Peyer's patch (tissue), 4 donors: Measurements from ENCODE around the gene SHISA2. TPM values are rescaled to one million over a fixed set of nuclear protein-coding genes. Genes with fewer than 3 reads are reported as not detected.

Source experiments
- DNase-seq, 3 donors: peaks; one replicate each; pipeline ENCODE4 v3.0.0-alpha.2; 2017 to 2019
- H3K27ac ChIP-seq, 4 donors: fragments of 200-600 bp; sonication (generic); one replicate each; pipeline ENCODE4 v1.5.1; 2016 to 2019
- H3K27me3 ChIP-seq, 2 donors: fragments of 200-600 bp; sonication (generic); one replicate each; pipeline ENCODE4 v1.5.1; 2019
- H3K36me3 ChIP-seq, 3 donors: fragments of 200-600 bp; sonication (generic); one replicate each; pipeline ENCODE4 v1.5.1; 2016 to 2019
- H3K4me1 ChIP-seq, 4 donors: fragments of 200-600 bp; sonication (generic); one replicate each; pipeline ENCODE4 v1.5.1; 2016 to 2019
- H3K4me3 ChIP-seq, 4 donors: fragments of 200-600 bp; sonication (generic); 1 replicate in 3 of 4; 2 replicates in 1 of 4; pipeline ENCODE4 v1.5.1; 2016 to 2019; ENCODE audit warnings: mild to moderate bottlenecking in 1 of 4
- H3K9me3 ChIP-seq, 4 donors: fragments of 200-600 bp; sonication (generic); one replicate each; pipeline ENCODE4 v1.5.1; 2016 to 2019; ENCODE audit warnings: mild to moderate bottlenecking in 1 of 4
- CTCF ChIP-seq, 6 experiments: fragments of 450-650 bp in 4 of 6; fragments of 200-600 bp in 2 of 6; sonication (generic) in 1 of 6; IDR thresholded peaks; one replicate each; pipeline ENCODE4 v1.5.1; 2017 to 2019; ENCODE audit warnings: antibody characterized with exemption in 6 of 6, mild to moderate bottlenecking in 3 of 6, moderate library complexity in 1 of 6
- POLR2A ChIP-seq, 2 donors: fragments of 450-650 bp; IDR thresholded peaks; one replicate each; pipeline ENCODE4 v1.5.1; 2017; ENCODE audit warnings: antibody characterized with exemption in 2 of 2, mild to moderate bottlenecking in 2 of 2, moderate library complexity in 2 of 2
- total RNA-seq, 4 donors: library from RNA; depleted of rRNA; stranded (reverse); fragments of >200 nt; gene quantifications; one replicate each; pipeline ENCODE4 v1.1.0, GENCODE V29; 2016

Gene SHISA2
- total RNA-seq, 4 donors from 2014 or later, result 0.47 TPM; not detected in 3

- DNase-seq, result no peak
- Histone ChIP-seq H3K9me3 (no peaks in the 10 kb centered on the region), H3K36me3 (no peaks in the 10 kb centered on the region), H3K27me3 (no peaks in the 10 kb centered on the region), H3K27ac (no peak overlapping the region), H3K4me1 (no peaks in the 10 kb centered on the region), H3K4me3 (no peak overlapping the region)
- TF ChIP-seq POLR2A (IDR thresholded peaks at IDR 0.05) (no peak), CTCF (IDR thresholded peaks at IDR 0.05) (no peak)
Measured at GRCh38 chr13:26015271-26016125, 36.3 kb downstream of the SHISA2 start.

GRCh38 chr13:26012995-26013394 is 38.8 kb downstream of the SHISA2 start:
- H3K36me3 ChIP-seq, result no peaks in the 10 kb centered on the region
- H3K4me1 ChIP-seq, result no peaks in the 10 kb centered on the region
- H3K27ac ChIP-seq, result no peak overlapping the region
- no peaks in the 10 kb centered on the region for H3K9me3 ChIP-seq
- no peak overlapping the region for H3K4me3 ChIP-seq
- DNase-seq, result no peak
- H3K27me3 ChIP-seq, result no peaks in the 10 kb centered on the region
- TF ChIP-seq POLR2A (IDR thresholded peaks at IDR 0.05) (no peak), CTCF (IDR thresholded peaks at IDR 0.05) (no peak)

GRCh38 chr13:26011996-26012821 is 39.6 kb downstream of the SHISA2 start:
- DNase-seq, result peak in 2 of 3 donors; percentile 29 to 56

GRCh38 chr13:26011208-26011573 is 40.6 kb downstream of the SHISA2 start:
- DNase-seq, result no peak
- no peaks in the 10 kb centered on the region for H3K27me3 ChIP-seq
- no peak overlapping the region for H3K27ac ChIP-seq
- TF ChIP-seq POLR2A (IDR thresholded peaks at IDR 0.05) (no peak), CTCF (IDR thresholded peaks at IDR 0.05) (no peak)
- no peaks in the 10 kb centered on the region for H3K4me1 ChIP-seq
- no peak overlapping the region for H3K4me3 ChIP-seq
- H3K9me3 ChIP-seq, result no peaks in the 10 kb centered on the region
- H3K36me3 ChIP-seq, result no peaks in the 10 kb centered on the region

More at GRCh38 chr13:26011996-26012821, 39.6 kb downstream of the SHISA2 start:
- Histone ChIP-seq H3K27ac (peak overlapping the region in 1 of 4 donors; percentile 40), H3K36me3 (no peaks in the 10 kb centered on the region), H3K4me3 (peak overlapping the region; percentile 21 to 42 (median 34)), H3K27me3 (no peaks in the 10 kb centered on the region), H3K4me1 (no peaks in the 10 kb centered on the region), H3K9me3 (no peaks in the 10 kb centered on the region)
- TF ChIP-seq POLR2A (IDR thresholded peaks at IDR 0.05) (no peak), CTCF (IDR thresholded peaks at IDR 0.05) (no peak)

- no peak for DNase-seq
- no peak overlapping the region for H3K27ac ChIP-seq
- TF ChIP-seq POLR2A (IDR thresholded peaks at IDR 0.05) (no peak), CTCF (IDR thresholded peaks at IDR 0.05) (no peak)
- H3K9me3 ChIP-seq, result no peaks in the 10 kb centered on the region
- H3K4me3 ChIP-seq, result no peak overlapping the region
- no peaks in the 10 kb centered on the region for H3K36me3 ChIP-seq
- H3K4me1 ChIP-seq, result no peaks in the 10 kb centered on the region
- no peaks in the 10 kb centered on the region for H3K27me3 ChIP-seq
Measured at GRCh38 chr13:26010487-26011207, 41.2 kb downstream of the SHISA2 start.
